ENCODE data around the gene TSSC4.

- TF ChIP-seq POLR2A (IDR thresholded peaks at IDR 0.05; ENCODE audit: low read length), result peak; percentile 94
- no peak for TF ChIP-seq GATA1 (IDR thresholded peaks at IDR 0.05; ENCODE audit: low read depth, low read length)
These were observed at the start of gene TSSC4 for GRCh38 chr11:2400069-2400761.
